PFSK-1 (cell line): Measurements from ENCODE around the gene KCNQ2.

Source experiments
- FOXP2 ChIP-seq: optimal IDR thresholded peaks from 2 replicates; pipeline ENCODE3; 2011; ENCODE audit warnings: borderline replicate concordance, control low read depth, inconsistent platforms; ENCODE audit not compliant: insufficient read depth; ENCODE audit errors: extremely low read length, extremely low read depth
- POLR2AphosphoS5 ChIP-seq: IDR thresholded peaks from 2 replicates; pipeline ENCODE4 v1.6.1; 2012; ENCODE audit warnings: low read depth, mild to moderate bottlenecking, control low read depth, low read length, moderate library complexity
- SIN3A ChIP-seq: IDR thresholded peaks from 2 replicates; pipeline ENCODE4 v1.6.1; 2012; ENCODE audit warnings: mild to moderate bottlenecking, low read length, moderate library complexity, borderline replicate concordance; ENCODE audit not compliant: insufficient read depth
- TAF1 ChIP-seq: IDR thresholded peaks from 2 replicates; pipeline ENCODE4 v1.6.1; 2012; ENCODE audit warnings: low read length, control low read depth, borderline replicate concordance; ENCODE audit not compliant: insufficient read depth

DNA sequence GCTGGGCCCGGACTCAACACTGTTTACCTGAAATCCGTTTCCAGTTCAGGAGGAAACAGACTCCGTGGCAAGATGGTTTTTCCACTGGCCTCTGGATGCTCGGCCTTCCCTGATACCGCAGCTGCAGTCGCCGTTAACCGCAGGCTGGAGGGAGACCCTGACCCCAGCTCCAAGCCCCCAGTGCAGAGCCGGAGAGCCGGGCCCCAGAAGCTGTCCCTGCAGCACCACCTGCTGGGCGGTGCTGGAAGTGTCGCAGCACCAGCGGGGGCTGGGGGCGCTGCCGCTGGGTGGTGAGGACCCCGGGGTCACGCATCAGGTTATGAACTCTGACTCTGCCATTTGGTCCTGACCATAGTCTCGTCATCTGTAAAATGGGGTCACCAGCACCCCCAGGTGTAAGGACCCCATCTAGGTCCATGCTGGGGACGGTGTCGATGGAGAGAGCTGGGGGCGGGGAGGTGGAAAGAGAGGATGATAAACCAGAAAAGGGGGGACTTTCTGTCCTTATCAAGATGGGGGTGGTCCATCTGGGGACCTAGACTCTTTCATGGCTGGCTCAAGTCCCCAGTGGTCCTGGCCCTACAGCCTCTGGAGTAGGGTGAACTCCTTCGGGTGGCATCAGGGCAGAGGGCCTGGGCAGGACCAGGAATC is 90.5 kb downstream of the KCNQ2 start:
- no peak for TF ChIP-seq TAF1
- no peak for TF ChIP-seq POLR2AphosphoS5
- TF ChIP-seq SIN3A, result no peak
- no peak for TF ChIP-seq FOXP2
